ENCODE results near the gene WHRN.

DNA sequence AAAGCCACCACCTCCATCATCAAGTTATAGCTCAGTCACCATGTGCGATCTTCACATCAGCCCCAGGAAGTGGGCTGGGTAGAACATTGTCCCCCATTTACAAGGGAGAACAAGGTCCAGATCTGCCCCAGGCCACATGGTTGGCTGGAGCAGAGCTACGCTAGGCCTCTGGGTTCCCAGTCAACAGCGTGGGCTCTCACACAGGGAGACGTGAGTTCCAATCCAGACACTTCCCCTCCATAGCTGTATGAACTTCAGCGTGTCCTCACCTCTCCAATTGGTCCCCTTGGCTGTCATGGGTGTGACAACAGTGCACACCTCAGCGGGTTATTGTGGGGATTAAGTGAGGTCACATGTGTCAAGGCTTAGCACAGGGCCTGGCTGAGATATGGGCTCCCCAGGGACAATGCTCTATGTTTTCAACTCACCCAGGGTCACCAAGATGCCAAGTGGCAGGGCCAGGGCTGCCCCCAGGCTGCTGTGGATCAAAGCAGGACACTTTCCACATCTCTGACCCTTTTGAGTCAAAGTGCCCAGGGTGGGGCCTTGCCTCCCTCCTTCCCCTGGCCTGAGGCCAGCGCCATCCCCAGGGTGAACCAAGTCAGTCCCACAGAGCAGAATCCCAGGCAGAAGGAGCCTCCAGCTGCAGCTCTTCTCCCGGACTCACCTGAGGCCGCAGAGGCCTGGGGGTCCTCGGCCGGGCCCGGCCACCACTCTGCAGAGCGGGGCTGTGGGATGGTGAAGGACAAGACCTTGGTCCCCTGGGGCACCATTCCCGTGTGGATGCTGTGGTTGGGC is 137.3 kb downstream of the WHRN start:
- TF ChIP-seq RUNX1 (IDR thresholded peaks at IDR 0.05; ENCODE audit: low read depth) (no peak), FUS (optimal IDR thresholded peaks at IDR 0.05; ENCODE audit: low read depth, low read length) (no peak), POLR2A (conservative IDR thresholded peaks at IDR 0.05) (no peak), XRCC5 (IDR thresholded peaks at IDR 0.05; ENCODE audit: low read depth, low read length) (no peak)
- TF ChIP-seq, protein P1, sequence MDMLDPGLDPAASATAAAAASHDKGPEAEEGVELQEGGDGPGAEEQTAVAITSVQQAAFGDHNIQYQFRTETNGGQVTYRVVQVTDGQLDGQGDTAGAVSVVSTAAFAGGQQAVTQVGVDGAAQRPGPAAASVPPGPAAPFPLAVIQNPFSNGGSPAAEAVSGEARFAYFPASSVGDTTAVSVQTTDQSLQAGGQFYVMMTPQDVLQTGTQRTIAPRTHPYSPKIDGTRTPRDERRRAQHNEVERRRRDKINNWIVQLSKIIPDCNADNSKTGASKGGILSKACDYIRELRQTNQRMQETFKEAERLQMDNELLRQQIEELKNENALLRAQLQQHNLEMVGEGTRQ (CRISPR knock-in tag; IDR thresholded peaks at IDR 0.05): no peak

Data from K562 (cell line).